Measurements from ENCODE around the gene SYPL2.

DNA sequence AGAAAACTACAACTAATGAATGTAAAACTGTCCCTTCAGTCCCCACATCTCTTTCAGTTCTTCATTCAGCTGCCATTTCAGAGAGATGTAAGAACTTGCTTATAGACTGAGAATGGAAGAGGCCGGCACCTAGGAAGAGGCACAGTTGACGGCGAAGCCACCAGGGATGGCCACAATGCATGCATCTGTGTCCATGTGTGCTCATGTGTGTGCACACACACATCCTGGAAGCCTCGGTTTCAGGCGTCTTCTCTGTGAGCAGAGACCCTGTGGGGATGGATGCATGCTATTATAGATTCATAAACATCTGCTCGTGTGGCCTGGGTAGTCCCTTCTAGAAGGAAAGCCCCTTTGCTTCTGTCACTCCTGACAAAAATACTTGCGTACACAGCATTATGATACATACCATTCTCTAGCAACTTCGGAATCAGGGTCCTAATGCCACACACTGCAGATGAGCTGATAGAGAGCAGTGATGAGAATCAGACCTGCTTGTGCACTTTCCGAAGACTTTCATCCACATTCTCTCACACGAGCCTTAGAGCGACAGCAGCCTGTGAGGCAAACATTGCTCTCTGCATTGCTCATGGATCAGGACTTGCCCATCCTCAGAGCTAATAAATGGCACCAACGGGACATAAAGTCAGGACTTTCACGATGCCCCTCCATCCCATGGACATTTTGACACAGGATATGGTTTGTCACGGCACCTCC lies 60.9 kb downstream of the SYPL2 start:
- no peak for TF ChIP-seq CTCF (IDR thresholded peaks at IDR 0.05; ENCODE audit: control extremely low read depth in 1 of 3, insufficient read depth in 1 of 3, low read depth in 1 of 3, low read length in 3 of 3)
- TF ChIP-seq POLR2AphosphoS5 (IDR thresholded peaks at IDR 0.05; ENCODE audit: low read depth, low read length) = no peak
- no peak for TF ChIP-seq CEBPB (IDR thresholded peaks at IDR 0.05; ENCODE audit: low read depth, low read length)
- no peak for TF ChIP-seq KDM5A (IDR thresholded peaks at IDR 0.05; ENCODE audit: low read length)
- TF ChIP-seq POLR2A (IDR thresholded peaks at IDR 0.05; ENCODE audit: control extremely low read depth in 1 of 2, low read depth in 2 of 2, low read length in 2 of 2) = no peak
- TF ChIP-seq TEAD4 (IDR thresholded peaks at IDR 0.05; ENCODE audit: low read depth, low read length) = no peak
- no peak for TF ChIP-seq YY1 (IDR thresholded peaks at IDR 0.05; ENCODE audit: low read depth, low read length)
- no peak for TF ChIP-seq SIRT6 (IDR thresholded peaks at IDR 0.05; ENCODE audit: low read length)
- TF ChIP-seq HDAC6 (IDR thresholded peaks at IDR 0.05; ENCODE audit: low read depth, low read length) = no peak
- no peak for TF ChIP-seq CBX8 (IDR thresholded peaks at IDR 0.05; ENCODE audit: borderline replicate concordance, low read depth, low read length)
- TF ChIP-seq SP4 (IDR thresholded peaks at IDR 0.05; ENCODE audit: low read length) = no peak
- TF ChIP-seq RAD21 (IDR thresholded peaks at IDR 0.05 in 1 of 2, conservative IDR thresholded peaks at IDR 0.05 in 1 of 2; ENCODE audit: low read depth in 2 of 2, low read length in 2 of 2) = no peak
- no peak for TF ChIP-seq GABPA (IDR thresholded peaks at IDR 0.05; ENCODE audit: borderline replicate concordance, insufficient read depth, low read length)
- TF ChIP-seq, protein P1, sequence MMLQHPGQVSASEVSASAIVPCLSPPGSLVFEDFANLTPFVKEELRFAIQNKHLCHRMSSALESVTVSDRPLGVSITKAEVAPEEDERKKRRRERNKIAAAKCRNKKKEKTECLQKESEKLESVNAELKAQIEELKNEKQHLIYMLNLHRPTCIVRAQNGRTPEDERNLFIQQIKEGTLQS (IDR thresholded peaks at IDR 0.05; ENCODE audit: insufficient read depth, low read depth, low read length) = no peak
